ENCODE measurements around the gene IKBKG.
"Not testable (repeated sequence)": the region's sequence is repeated elsewhere in the genome, so short reads cannot be mapped to it uniquely, and the experiment has no call there.

The IKBKG gene

GRCh38 chrX:154605566-154605965 is 58.1 kb downstream of the IKBKG start:
- DNase-seq (ENCODE audit: low read depth) = no peak

DNA sequence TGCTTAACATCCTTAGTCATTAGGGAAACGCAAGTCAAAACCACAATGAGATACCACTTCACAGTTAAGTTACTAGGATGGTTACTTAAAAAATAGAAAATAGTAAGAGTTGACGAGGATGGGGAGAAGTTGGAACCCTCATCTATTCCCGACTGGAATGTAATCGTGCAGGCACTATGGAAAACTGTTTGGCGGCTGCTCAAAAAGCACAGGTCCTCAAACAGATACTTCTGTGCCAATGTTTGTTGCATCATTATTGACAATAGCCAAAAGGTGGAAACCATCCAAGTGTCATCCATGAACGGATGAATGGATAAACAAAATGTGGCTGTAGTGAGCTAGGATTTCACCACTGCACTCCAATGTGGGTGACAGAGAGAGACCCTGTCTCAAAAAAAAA is 60.0 kb downstream of the IKBKG start:
- DNase-seq (ENCODE audit: low read depth) = no peak

DNA sequence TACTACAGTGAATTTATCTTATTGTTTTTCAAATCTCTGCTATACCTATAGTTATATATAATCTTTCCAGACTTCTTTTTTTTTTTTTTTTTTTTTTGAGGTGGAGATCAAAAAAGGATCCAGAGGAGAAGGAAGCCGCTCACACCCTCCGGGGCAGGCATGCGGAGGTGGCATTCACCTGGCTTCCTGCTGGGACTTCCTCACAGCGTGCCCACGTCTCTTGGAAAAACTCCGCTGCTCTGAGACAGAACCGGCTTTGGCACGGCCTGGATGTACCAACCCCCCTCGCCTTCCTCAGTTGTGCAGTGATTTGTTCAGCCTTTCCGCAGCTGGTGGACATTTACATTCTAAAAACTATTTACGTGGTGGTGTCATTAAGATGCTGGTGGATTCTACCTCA is 60.6 kb downstream of the IKBKG start:
- DNase-seq (ENCODE audit: low read depth) = not testable (repeated sequence)

DNA sequence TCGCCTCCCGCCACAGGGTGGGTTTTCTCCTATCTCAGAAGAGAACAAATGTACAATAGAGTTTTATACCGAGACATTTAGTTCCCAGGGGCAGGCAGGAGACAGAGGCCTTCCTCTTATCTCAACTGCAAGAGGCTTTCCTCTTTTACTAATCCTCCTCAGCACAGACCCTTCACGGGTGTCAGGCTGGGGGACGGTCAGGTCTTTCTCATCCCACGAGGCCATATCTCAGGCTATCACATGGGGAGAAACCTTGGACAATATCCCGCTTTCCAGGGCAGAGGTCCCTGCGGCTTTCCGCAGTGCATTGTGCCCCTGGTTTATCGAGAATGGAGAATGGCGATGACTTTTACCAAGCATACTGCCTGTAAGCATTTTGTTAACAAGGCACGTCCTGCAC is 61.4 kb downstream of the IKBKG start:
- DNase-seq (ENCODE audit: low read depth) = not testable (repeated sequence)

DNA sequence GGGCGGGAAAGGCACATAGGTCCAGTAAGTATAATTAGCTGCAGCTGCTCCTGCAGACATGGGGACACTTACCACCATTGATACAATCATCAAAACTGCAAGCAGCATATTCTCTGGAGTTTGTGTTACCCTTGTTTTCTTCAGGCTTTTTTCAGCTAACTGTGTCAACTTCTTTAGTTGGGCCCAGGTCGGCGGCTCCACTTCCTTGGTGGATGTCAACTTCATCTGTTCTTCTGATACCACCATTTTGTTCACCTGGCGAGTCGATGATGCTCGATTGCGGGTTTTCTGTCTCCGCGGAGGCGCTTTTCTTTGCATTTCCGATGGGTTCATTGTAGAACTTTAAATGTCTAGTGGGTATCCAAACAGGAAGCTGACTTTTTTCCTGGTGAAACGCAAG is 63.7 kb downstream of the IKBKG start:
- DNase-seq (ENCODE audit: low read depth) = not testable (repeated sequence)

GRCh38 chrX:154613586-154613985 is 66.2 kb downstream of the IKBKG start:
- DNase-seq (ENCODE audit: low read depth) = not testable (repeated sequence)

All from activated gamma-delta T cell treated with anti-CD3 and anti-CD28 coated beads, Interleukin-2, amount 50 U/mL, for 16 hours (primary cell).